KMS-11 (cell line): ENCODE measurements around the gene DHRS3.

Source experiments
- H2AFZ ChIP-seq: fragments of 200-600 bp; sonication (generic); 2 replicates; pipeline ENCODE4 v1.6.1; 2016; ENCODE audit warnings: antibody characterized with exemption, mixed run types, low read depth
- H3K27ac ChIP-seq: fragments of 200-600 bp; sonication (generic); 2 replicates; pipeline ENCODE4 v1.6.1; 2016; ENCODE audit warnings: mild to moderate bottlenecking, mixed run types
- H3K27me3 ChIP-seq: fragments of 200-600 bp; sonication (generic); 2 replicates; pipeline ENCODE4 v1.6.1; 2017; ENCODE audit warnings: mild to moderate bottlenecking, low read depth, mixed run types, moderate library complexity; ENCODE audit not compliant: insufficient read depth
- H3K36me3 ChIP-seq: fragments of 200-600 bp; sonication (generic); 2 replicates; pipeline ENCODE4 v1.6.1; 2017; ENCODE audit warnings: mild to moderate bottlenecking, mixed run types; ENCODE audit not compliant: insufficient read depth
- H3K4me1 ChIP-seq: fragments of 200-600 bp; sonication (generic); 2 replicates; pipeline ENCODE4 v1.6.1; 2016; ENCODE audit warnings: mild to moderate bottlenecking, low read depth, mixed run types; ENCODE audit not compliant: poor library complexity, severe bottlenecking
- H3K4me2 ChIP-seq: fragments of 200-600 bp; sonication (generic); 2 replicates; pipeline ENCODE4 v1.7.0; 2016; ENCODE audit warnings: mild to moderate bottlenecking, mixed run types
- H3K4me3 ChIP-seq: fragments of 200-600 bp; sonication (generic); IDR thresholded peaks from 2 replicates; pipeline ENCODE4 v1.6.1; 2017; ENCODE audit warnings: low read depth, low read length, mixed read lengths; ENCODE audit not compliant: insufficient read depth
- H3K79me2 ChIP-seq: fragments of 200-600 bp; sonication (generic); 2 replicates; pipeline ENCODE4 v1.6.1; 2016; ENCODE audit warnings: low read depth, mixed run types; ENCODE audit not compliant: insufficient read depth
- H3K9ac ChIP-seq: fragments of 200-600 bp; sonication (generic); 2 replicates; pipeline ENCODE4 v1.6.1; 2016; ENCODE audit warnings: mild to moderate bottlenecking, mixed run types
- H4K20me1 ChIP-seq: fragments of 200-600 bp; sonication (generic); 2 replicates; pipeline ENCODE4 v1.6.1; 2016; ENCODE audit warnings: mild to moderate bottlenecking, mixed run types; ENCODE audit not compliant: insufficient read depth
- CTCF ChIP-seq: fragments of 200-600 bp; sonication (generic); conservative IDR thresholded peaks from 2 replicates; pipeline ENCODE4 v1.6.1; 2017; ENCODE audit warnings: low read depth, mild to moderate bottlenecking, antibody characterized with exemption, low read length, moderate library complexity, mixed read lengths

The DHRS3 gene

GRCh38 chr1:12542616-12543592 is 75.1 kb downstream of the DHRS3 start:
- H3K4me2 ChIP-seq, result no peak overlapping the region
- no peaks in the 10 kb centered on the region for H3K4me1 ChIP-seq
- no peaks in the 10 kb centered on the region for H3K27me3 ChIP-seq
- H3K9ac ChIP-seq, result no peak overlapping the region
- TF ChIP-seq CTCF, result no peak
- H3K79me2 ChIP-seq, result no peaks in the 10 kb centered on the region
- no peak overlapping the region for H3K4me3 ChIP-seq
- H2AFZ ChIP-seq, result no peak overlapping the region
- H3K27ac ChIP-seq, result no peak overlapping the region
- no peaks in the 10 kb centered on the region for H4K20me1 ChIP-seq
- H3K36me3 ChIP-seq, result no peaks in the 10 kb centered on the region

- H3K4me3 ChIP-seq, result no peak overlapping the region
- no peak overlapping the region for H2AFZ ChIP-seq
- H3K27ac ChIP-seq, result no peak overlapping the region
- H4K20me1 ChIP-seq, result no peaks in the 10 kb centered on the region
- no peaks in the 10 kb centered on the region for H3K79me2 ChIP-seq
- no peaks in the 10 kb centered on the region for H3K36me3 ChIP-seq
- no peaks in the 10 kb centered on the region for H3K4me1 ChIP-seq
- no peaks in the 10 kb centered on the region for H3K27me3 ChIP-seq
- H3K4me2 ChIP-seq, result no peak overlapping the region
- no peak for TF ChIP-seq CTCF
- H3K9ac ChIP-seq, result no peak overlapping the region
These were observed 75.9 kb downstream of the DHRS3 start for GRCh38 chr1:12542138-12542465.

GRCh38 chr1:12541274-12542137 is 76.5 kb downstream of the DHRS3 start:
- no peak overlapping the region for H3K4me2 ChIP-seq

More at GRCh38 chr1:12541274-12542137, 76.5 kb downstream of the DHRS3 start:
- Histone ChIP-seq H2AFZ (no peak overlapping the region), H3K79me2 (no peaks in the 10 kb centered on the region), H4K20me1 (no peaks in the 10 kb centered on the region), H3K4me3 (no peak overlapping the region), H3K27me3 (no peaks in the 10 kb centered on the region), H3K9ac (no peak overlapping the region), H3K27ac (no peak overlapping the region), H3K4me1 (no peaks in the 10 kb centered on the region), H3K36me3 (no peaks in the 10 kb centered on the region)
- no peak for TF ChIP-seq CTCF
